K562 (cell line): ENCODE measurements around the gene IL18RAP. TPM values are rescaled to one million over a fixed set of nuclear protein-coding genes. Genes with fewer than 3 reads are reported as not detected.
A peak's percentile ranks its signal among the peaks of the same experiment; 100 is the strongest.

Source experiments
- ATAC-seq: fragments of 200-7000 bp; cut with Tn5 transposase; 3 replicates; pipeline ENCODE4 v1.9.1; 2020; ENCODE audit warnings: moderate library complexity
- BruUV-seq: library from RNA; stranded (reverse); fragments of 400-500 nt; replicated peaks from 2 replicates; lab custom pipeline; 2021; lab: Mats Ljungman, UMichigan
- CTCF ChIA-PET: fragments of 300-600 bp; formaldehyde crosslinking; extraction: SDS; loops from one replicate; lab custom pipeline; 2021; ENCODE audit warnings: low intra/inter-chr PET ratio; lab: Yijun Ruan, JAX
- POLR2A ChIA-PET: fragments of 300-600, 350-650 bp; sonication (Branson Sonifier 250); formaldehyde crosslinking; extraction: SDS; loops from one replicate; lab custom pipeline; 2021; ENCODE audit warnings: antibody characterized with exemption, inconsistent platforms; lab: Yijun Ruan, JAX
- DNase-seq, 4 experiments: peaks; one replicate each; pipeline versions ENCODE4 v3.0.0 to v3.0.0-alpha.2; 2011 to 2018; ENCODE audit warnings: low spot score in 3 of 4, mixed read lengths in 3 of 4; ENCODE audit errors: extremely low read depth in 1 of 4
- FAIRE-seq: peaks from 2 replicates; lab custom pipeline; 2011; peaks lifted over from hg19 to GRCh38; lab: Jason Lieb, UNC
- H2AFZ ChIP-seq: 2 replicates; pipeline ENCODE4 v1.6.0; 2011; ENCODE audit warnings: low read depth, low read length, control low read depth, inconsistent platforms
- H3K27ac ChIP-seq: fragments of 200-600 bp; 3 replicates; pipeline ENCODE4 v1.8.0; 2011; ENCODE audit warnings: low read depth, mild to moderate bottlenecking, control low read depth, inconsistent platforms, low read length, moderate library complexity, mixed read lengths; ENCODE audit errors: extremely low read depth
- H3K27me3 ChIP-seq, 2 experiments: fragments of 300-600 bp in 1 of 2; 2 replicates in 1 of 2; 3 replicates in 1 of 2; pipeline versions ENCODE4 v1.6.0 to v1.8.0; 2011; ENCODE audit warnings: inconsistent platforms in 2 of 2, low read length in 2 of 2, mild to moderate bottlenecking in 1 of 2, mixed read lengths in 1 of 2, moderate library complexity in 1 of 2; ENCODE audit not compliant: control insufficient read depth in 2 of 2, insufficient read depth in 2 of 2
- H3K36me3 ChIP-seq: fragments of 300-600 bp; 3 replicates; pipeline ENCODE4 v1.8.0; 2011; ENCODE audit warnings: mild to moderate bottlenecking, low read length, inconsistent platforms; ENCODE audit not compliant: control insufficient read depth, insufficient read depth
- H3K4me1 ChIP-seq, 2 experiments: fragments of 200-600 bp in 1 of 2; replicated peaks in 1 of 2; 2 replicates in 1 of 2; 3 replicates in 1 of 2; pipeline versions ENCODE4 v1.5.1 to v1.8.0; 2011; ENCODE audit warnings: inconsistent platforms in 2 of 2, low read length in 2 of 2, mild to moderate bottlenecking in 1 of 2, mixed read lengths in 1 of 2, moderate library complexity in 1 of 2; ENCODE audit not compliant: control insufficient read depth in 2 of 2, insufficient read depth in 2 of 2
- H3K4me2 ChIP-seq: 2 replicates; pipeline ENCODE4 v1.6.1; 2011; ENCODE audit warnings: low read length, control low read depth, inconsistent platforms, mixed read lengths; ENCODE audit not compliant: insufficient read depth
- H3K4me3 ChIP-seq: fragments of 200-600 bp; sonication (generic), shearing (Covaris generic); 2 replicates; pipeline ENCODE4 v1.5.1; 2016; ENCODE audit warnings: control low read depth, inconsistent platforms
- H3K79me2 ChIP-seq: fragments of 200-600 bp; 3 replicates; pipeline ENCODE4 v1.8.0; 2011; ENCODE audit warnings: low read length, inconsistent platforms; ENCODE audit not compliant: control insufficient read depth, insufficient read depth
- H3K9ac ChIP-seq, 2 experiments: 2 replicates each; pipeline versions ENCODE4 v1.6.0 to v1.6.1; 2011; ENCODE audit warnings: low read depth in 2 of 2, low read length in 2 of 2, control low read depth in 1 of 2, inconsistent platforms in 1 of 2, mild to moderate bottlenecking in 1 of 2, mixed read lengths in 1 of 2; ENCODE audit not compliant: insufficient read depth in 1 of 2
- H3K9me1 ChIP-seq: one replicate; pipeline ENCODE4 v1.6.0; 2011; ENCODE audit warnings: inconsistent platforms, mild to moderate bottlenecking, low read length, moderate library complexity; ENCODE audit not compliant: control insufficient read depth, insufficient read depth
- H3K9me3 ChIP-seq: replicated peaks from 2 replicates; pipeline ENCODE4 v1.5.1; 2011; ENCODE audit warnings: low read depth, low read length, inconsistent platforms; ENCODE audit not compliant: control insufficient read depth, insufficient read depth
- H4K20me1 ChIP-seq: replicated peaks from 2 replicates; pipeline ENCODE4 v1.6.1; 2011; ENCODE audit warnings: low read length, inconsistent platforms, mixed read lengths; ENCODE audit not compliant: control insufficient read depth, insufficient read depth
- BHLHE40 ChIP-seq: IDR thresholded peaks from 2 replicates; pipeline ENCODE4 v1.6.1; 2011; ENCODE audit warnings: low read length, improper control_type of control experiment
- CBX2 ChIP-seq: fragments of 200-600 bp; sonication (generic); IDR thresholded peaks from one replicate; pipeline ENCODE4 v1.6.1; 2012; ENCODE audit warnings: mild to moderate bottlenecking, low read length, inconsistent platforms; ENCODE audit not compliant: insufficient read depth, poor library complexity, severe bottlenecking
- FOXP1 ChIP-seq: sonication (generic); formaldehyde crosslinking; IDR thresholded peaks from 2 replicates; pipeline ENCODE4 v1.8.0; 2022; ENCODE audit warnings: mild to moderate bottlenecking, missing genetic modification reagents
- GABPA ChIP-seq: fragments of 200-800 bp; sonication (Bioruptor generic); conservative IDR thresholded peaks from 2 replicates; pipeline ENCODE4 v1.6.1; 2016; ENCODE audit warnings: low read depth, missing genetic modification characterization, missing compliant biosample characterization
- NFIC ChIP-seq: fragments of 450-650 bp; IDR thresholded peaks from 2 replicates; pipeline ENCODE4 v1.6.1; 2017; ENCODE audit warnings: mild to moderate bottlenecking, inconsistent platforms
- SMC3 ChIP-seq: conservative IDR thresholded peaks from 2 replicates; pipeline ENCODE4 v1.6.1; 2011; ENCODE audit warnings: low read depth, low read length, improper control_type of control experiment; ENCODE audit not compliant: insufficient read depth
- STAT5A ChIP-seq: IDR thresholded peaks from 2 replicates; pipeline ENCODE4 v1.6.1; 2012; ENCODE audit warnings: low read length, inconsistent platforms, borderline replicate concordance
- ZBTB8A ChIP-seq: fragments of 450-650 bp; IDR thresholded peaks from 2 replicates; pipeline ENCODE4 v1.6.1; 2018; ENCODE audit warnings: mild to moderate bottlenecking, moderate library complexity; ENCODE audit not compliant: partially characterized antibody
- WGBS: fragments of 100-300 bp; shearing (Covaris generic); methylation state at CpG from one replicate; pipeline ENCODE4 v1.1.6; 2016; ENCODE audit warnings: low coverage, mixed read lengths; ENCODE audit not compliant: insufficient coverage; ENCODE audit errors: missing lambda C conversion rate; 5-methylcytosine and 5-hydroxymethylcytosine counted together
- in situ Hi-C: fragments of 300-500 bp; cut with MboI; formaldehyde crosslinking; loops from 4 replicates; pipeline ENCODE4 v1.15.0; 2018; ENCODE audit warnings: inconsistent platforms, mixed read lengths
- intact Hi-C: fragments of 100-400 bp; cut with micrococcal nuclease; formaldehyde crosslinking; loops from 2 replicates; pipeline ENCODE4 v1.14.2; 2022
- polyA plus RNA-seq, 8 experiments: library from polyadenylated mRNA; depleted of rRNA in 4 of 8; stranded (reverse) in 5 of 8; unstranded in 3 of 8; fragments of >200 nt; fragmentation: Nextera tagmentation in 2 of 8; fragmentation: Illumina TruSeq in 1 of 8; extraction: Ambion mirVana in 2 of 8; extraction: Trizol in 1 of 8; gene quantifications; 2 replicates each; pipeline versions ENCODE4 v1.2.1 to v1.2.3, GENCODE V29; 2011 to 2014; ENCODE audit warnings: inconsistent platforms in 1 of 8, missing spikeins in 1 of 8
- total RNA-seq, 7 experiments: library from RNA; depleted of rRNA in 6 of 7; stranded (reverse); fragments of >200 nt in 6 of 7; fragmentation: Illumina TruSeq in 2 of 7; extraction: Trizol in 2 of 7; gene quantifications; 2 replicates each; pipeline versions ENCODE4 v1.2.1 to v1.2.3, GENCODE V29; 2011 to 2021; ENCODE audit warnings: low replicate concordance in 1 of 7
- TF ChIP-seq, protein P1 (sequence below): fragments of 250-450 bp; sonication (Bioruptor Pico); IDR thresholded peaks from 2 replicates; pipeline ENCODE4 v1.8.0; 2022; ENCODE audit warnings: moderate library complexity, mild to moderate bottlenecking, inconsistent platforms
- TF ChIP-seq, protein P2 (sequence below), 2 experiments: IDR thresholded peaks in 1 of 2; conservative IDR thresholded peaks in 1 of 2; 2 replicates each; pipeline ENCODE4 v1.6.1; 2016; ENCODE audit warnings: low read depth in 2 of 2, mild to moderate bottlenecking in 1 of 2, missing compliant biosample characterization in 1 of 2, missing genetic modification characterization in 1 of 2, moderate library complexity in 1 of 2
- TF ChIP-seq, protein P3 (sequence below), 2 experiments: fragments of 450-650 bp; formaldehyde crosslinking in 1 of 2; IDR thresholded peaks; 2 replicates each; pipeline versions ENCODE4 v1.4.0 to v1.6.1; 2014 to 2020; ENCODE audit warnings: mild to moderate bottlenecking in 2 of 2, borderline replicate concordance in 1 of 2, low read depth in 1 of 2

Gene IL18RAP
- total and polyA plus RNA-seq, 9 of the 15 experiments (the other 6 are each of a cell fraction or from before 2014, with no cell fraction given) = 1.1 to 20.5 (median 5.8) TPM

GRCh38 chr2:102453501-102453900, 30.5 kb downstream of the IL18RAP start:
- in situ Hi-C loops (no loop called here), intact Hi-C loops (no loop called here)
- H3K9ac ChIP-seq = no peak overlapping the region
- no peak for ATAC-seq
- H3K79me2 ChIP-seq = no peaks in the 10 kb centered on the region
- H3K9me1 ChIP-seq = no peaks in the 10 kb centered on the region
- no peak overlapping the region for H2AFZ ChIP-seq
- no TSS peak for BruUV-seq
- H3K27me3 ChIP-seq = no peaks in the 10 kb centered on the region
- WGBS = 22% methylated on average over 4 of the region's 4 CpGs
- DNase-seq = peak in 1 of 4 experiments; percentile 14
- H3K4me3 ChIP-seq = no peak overlapping the region
- H4K20me1 ChIP-seq = no peaks in the 10 kb centered on the region
- ChIA-PET POLR2A (no interaction called here), CTCF (no interaction called here)
- no peak for FAIRE-seq
- no peaks in the 10 kb centered on the region for H3K4me1 ChIP-seq
- no peak overlapping the region for H3K27ac ChIP-seq
- no peak overlapping the region for H3K4me2 ChIP-seq
- no peaks in the 10 kb centered on the region for H3K36me3 ChIP-seq
- no peaks in the 10 kb centered on the region for H3K9me3 ChIP-seq
- TF ChIP-seq GABPA (tag) (no peak), SMC3 (no peak), BHLHE40 (no peak), ZBTB8A (no peak), FOXP1 (CRISPR knock-in tag) (no peak), CBX2 (no peak), STAT5A (no peak), NFIC (peak; percentile 33; the same call in 1 of the 2 replicates)
- TF ChIP-seq, protein P1, sequence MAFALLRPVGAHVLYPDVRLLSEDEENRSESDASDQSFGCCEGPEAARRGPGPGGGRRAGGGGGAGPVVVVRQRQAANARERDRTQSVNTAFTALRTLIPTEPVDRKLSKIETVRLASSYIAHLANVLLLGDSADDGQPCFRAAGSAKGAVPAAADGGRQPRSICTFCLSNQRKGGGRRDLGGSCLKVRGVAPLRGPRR (CRISPR knock-in tag) = no peak
- TF ChIP-seq, protein P2, sequence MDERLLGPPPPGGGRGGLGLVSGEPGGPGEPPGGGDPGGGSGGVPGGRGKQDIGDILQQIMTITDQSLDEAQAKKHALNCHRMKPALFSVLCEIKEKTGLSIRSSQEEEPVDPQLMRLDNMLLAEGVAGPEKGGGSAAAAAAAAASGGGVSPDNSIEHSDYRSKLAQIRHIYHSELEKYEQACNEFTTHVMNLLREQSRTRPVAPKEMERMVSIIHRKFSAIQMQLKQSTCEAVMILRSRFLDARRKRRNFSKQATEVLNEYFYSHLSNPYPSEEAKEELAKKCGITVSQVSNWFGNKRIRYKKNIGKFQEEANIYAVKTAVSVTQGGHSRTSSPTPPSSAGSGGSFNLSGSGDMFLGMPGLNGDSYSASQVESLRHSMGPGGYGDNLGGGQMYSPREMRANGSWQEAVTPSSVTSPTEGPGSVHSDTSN (CRISPR knock-in tag; IDR thresholded peaks at IDR 0.05; ENCODE audit: low read depth) = no peak
- TF ChIP-seq, protein P2 (tag; conservative IDR thresholded peaks at IDR 0.05; ENCODE audit: low read depth) = peak; percentile 64
- TF ChIP-seq, protein P3, sequence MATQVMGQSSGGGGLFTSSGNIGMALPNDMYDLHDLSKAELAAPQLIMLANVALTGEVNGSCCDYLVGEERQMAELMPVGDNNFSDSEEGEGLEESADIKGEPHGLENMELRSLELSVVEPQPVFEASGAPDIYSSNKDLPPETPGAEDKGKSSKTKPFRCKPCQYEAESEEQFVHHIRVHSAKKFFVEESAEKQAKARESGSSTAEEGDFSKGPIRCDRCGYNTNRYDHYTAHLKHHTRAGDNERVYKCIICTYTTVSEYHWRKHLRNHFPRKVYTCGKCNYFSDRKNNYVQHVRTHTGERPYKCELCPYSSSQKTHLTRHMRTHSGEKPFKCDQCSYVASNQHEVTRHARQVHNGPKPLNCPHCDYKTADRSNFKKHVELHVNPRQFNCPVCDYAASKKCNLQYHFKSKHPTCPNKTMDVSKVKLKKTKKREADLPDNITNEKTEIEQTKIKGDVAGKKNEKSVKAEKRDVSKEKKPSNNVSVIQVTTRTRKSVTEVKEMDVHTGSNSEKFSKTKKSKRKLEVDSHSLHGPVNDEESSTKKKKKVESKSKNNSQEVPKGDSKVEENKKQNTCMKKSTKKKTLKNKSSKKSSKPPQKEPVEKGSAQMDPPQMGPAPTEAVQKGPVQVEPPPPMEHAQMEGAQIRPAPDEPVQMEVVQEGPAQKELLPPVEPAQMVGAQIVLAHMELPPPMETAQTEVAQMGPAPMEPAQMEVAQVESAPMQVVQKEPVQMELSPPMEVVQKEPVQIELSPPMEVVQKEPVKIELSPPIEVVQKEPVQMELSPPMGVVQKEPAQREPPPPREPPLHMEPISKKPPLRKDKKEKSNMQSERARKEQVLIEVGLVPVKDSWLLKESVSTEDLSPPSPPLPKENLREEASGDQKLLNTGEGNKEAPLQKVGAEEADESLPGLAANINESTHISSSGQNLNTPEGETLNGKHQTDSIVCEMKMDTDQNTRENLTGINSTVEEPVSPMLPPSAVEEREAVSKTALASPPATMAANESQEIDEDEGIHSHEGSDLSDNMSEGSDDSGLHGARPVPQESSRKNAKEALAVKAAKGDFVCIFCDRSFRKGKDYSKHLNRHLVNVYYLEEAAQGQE (IDR thresholded peaks at IDR 0.05; ENCODE audit: borderline replicate concordance) = no peak
- TF ChIP-seq, protein P3 (CRISPR knock-in tag; IDR thresholded peaks at IDR 0.05; ENCODE audit: low read depth) = no peak
